Urinary bladder (tissue), 4 donors: Measurements from ENCODE around the gene FAM181A. TPM values are rescaled to one million over a fixed set of nuclear protein-coding genes. Genes with fewer than 3 reads are reported as not detected.

Experiments
- DNase-seq: peaks from one replicate; pipeline ENCODE4 v3.0.0-alpha.2; 2015; ENCODE audit errors: extremely low spot score
- H3K27ac ChIP-seq: one replicate; pipeline ENCODE4 v1.5.1; 2013; ENCODE audit warnings: low read depth, mild to moderate bottlenecking, moderate library complexity
- H3K36me3 ChIP-seq: one replicate; pipeline ENCODE4 v1.6.1; 2013; ENCODE audit warnings: mild to moderate bottlenecking, moderate library complexity; ENCODE audit not compliant: insufficient read depth
- H3K4me1 ChIP-seq: one replicate; pipeline ENCODE4 v1.6.1; 2013; ENCODE audit warnings: mild to moderate bottlenecking, moderate library complexity; ENCODE audit not compliant: insufficient read depth
- H3K4me3 ChIP-seq: one replicate; pipeline ENCODE4 v1.5.1; 2013; ENCODE audit warnings: low read depth, low read length
- WGBS: extraction: QIAGEN DNeasy Blood & Tissue Kit; methylation state at CpG from one replicate; pipeline ENCODE4 v1.1.7; 2013; 5-methylcytosine and 5-hydroxymethylcytosine counted together
- polyA plus RNA-seq: library from polyadenylated mRNA; stranded (reverse); fragments of 200-250 nt; gene quantifications from one replicate; pipeline ENCODE4 v1.2.3, GENCODE V29; 2013
- total RNA-seq: library from RNA; depleted of rRNA; stranded (reverse); fragments of >200 nt; gene quantifications from one replicate; pipeline ENCODE4 v1.2.3, GENCODE V29; 2014
- donor health status: healthy with polysubstance abuse.
- donor health status: healthy.

Gene FAM181A
- total and polyA plus RNA-seq, 2 donors, result not detected

GRCh38 chr14:93954900-93955849 lies 28.0 kb downstream of the FAM181A start:
- DNase-seq, result no peak
- no peak overlapping the region for H3K4me3 ChIP-seq
- 63% methylated on average over 19 of the region's 19 CpGs for WGBS
- H3K36me3 ChIP-seq, result no peaks in the 10 kb centered on the region
- H3K27ac ChIP-seq, result no peak overlapping the region
- H3K4me1 ChIP-seq, result no peaks in the 10 kb centered on the region

- no peak for DNase-seq
- Histone ChIP-seq H3K4me3 (no peak overlapping the region), H3K4me1 (no peaks in the 10 kb centered on the region), H3K27ac (no peak overlapping the region), H3K36me3 (no peaks in the 10 kb centered on the region)
- 62% methylated on average over 8 of the region's 8 CpGs for WGBS
Observed at GRCh38 chr14:93955850-93956481, 28.8 kb downstream of the FAM181A start.

- DNase-seq, result no peak
- Histone ChIP-seq H3K36me3 (no peaks in the 10 kb centered on the region), H3K27ac (no peak overlapping the region), H3K4me1 (no peaks in the 10 kb centered on the region), H3K4me3 (no peak overlapping the region)
- whole genome bisulfite sequencing, result 39% methylated on average over 14 of the region's 14 CpGs
Observed at GRCh38 chr14:93956514-93957332, 29.6 kb downstream of the FAM181A start.

- Histone ChIP-seq H3K36me3 (no peaks in the 10 kb centered on the region), H3K4me3 (no peak overlapping the region), H3K27ac (no peak overlapping the region), H3K4me1 (no peaks in the 10 kb centered on the region)
- 78% methylated on average over 7 of the region's 7 CpGs for WGBS
- DNase-seq, result no peak
Observed at GRCh38 chr14:93957333-93957710, 30.2 kb downstream of the FAM181A start.

- DNase-seq, result no peak
- H3K36me3 ChIP-seq, result no peaks in the 10 kb centered on the region
- no peak overlapping the region for H3K27ac ChIP-seq
- 92% methylated on average over 16 of the region's 16 CpGs for WGBS
- H3K4me1 ChIP-seq, result no peaks in the 10 kb centered on the region
- H3K4me3 ChIP-seq, result no peak overlapping the region
Observed at GRCh38 chr14:93957751-93958566, 30.8 kb downstream of the FAM181A start.

- Histone ChIP-seq H3K36me3 (no peaks in the 10 kb centered on the region), H3K27ac (peak overlapping the region; percentile 26), H3K4me1 (no peaks in the 10 kb centered on the region), H3K4me3 (no peak overlapping the region)
- 81% methylated on average over 7 of the region's 7 CpGs for WGBS
- no peak for DNase-seq
Observed at GRCh38 chr14:93958567-93959238, 31.6 kb downstream of the FAM181A start.

- Histone ChIP-seq H3K27ac (peak overlapping the region; percentile 27), H3K4me1 (no peaks in the 10 kb centered on the region), H3K4me3 (no peak overlapping the region), H3K36me3 (no peaks in the 10 kb centered on the region)
- 53% methylated on average over 23 of the region's 23 CpGs for WGBS
- peak; percentile 54 for DNase-seq
Observed at GRCh38 chr14:93959239-93960107, 32.3 kb downstream of the FAM181A start.

GRCh38 chr14:93960108-93960475 lies 32.9 kb downstream of the FAM181A start:
- no peak overlapping the region for H3K4me3 ChIP-seq
- H3K4me1 ChIP-seq, result no peaks in the 10 kb centered on the region
- H3K36me3 ChIP-seq, result no peaks in the 10 kb centered on the region
- H3K27ac ChIP-seq, result no peak overlapping the region
- DNase-seq, result no peak

GRCh38 chr14:93960774-93961438 lies 33.8 kb downstream of the FAM181A start:
- Histone ChIP-seq H3K27ac (no peak overlapping the region), H3K36me3 (no peaks in the 10 kb centered on the region), H3K4me3 (no peak overlapping the region), H3K4me1 (no peaks in the 10 kb centered on the region)
- WGBS, result 87% methylated on average over 3 of the region's 3 CpGs
- no peak for DNase-seq

GRCh38 chr14:93961620-93962019 lies 34.5 kb downstream of the FAM181A start:
- Histone ChIP-seq H3K4me3 (no peak overlapping the region), H3K27ac (no peak overlapping the region), H3K36me3 (no peaks in the 10 kb centered on the region), H3K4me1 (no peaks in the 10 kb centered on the region)
- 88% methylated on average over 8 of the region's 8 CpGs for WGBS
- DNase-seq, result no peak

GRCh38 chr14:93962701-93963601 lies 35.8 kb downstream of the FAM181A start:
- no peaks in the 10 kb centered on the region for H3K4me1 ChIP-seq
- H3K4me3 ChIP-seq, result no peak overlapping the region
- DNase-seq, result no peak
- WGBS, result 50% methylated on average over 16 of the region's 16 CpGs
- no peak overlapping the region for H3K27ac ChIP-seq
- no peaks in the 10 kb centered on the region for H3K36me3 ChIP-seq
